ENCODE measurements around the gene TSSK3. TPM values are rescaled to one million over a fixed set of nuclear protein-coding genes. Genes with fewer than 3 reads are reported as not detected.

Gene TSSK3, protein sequence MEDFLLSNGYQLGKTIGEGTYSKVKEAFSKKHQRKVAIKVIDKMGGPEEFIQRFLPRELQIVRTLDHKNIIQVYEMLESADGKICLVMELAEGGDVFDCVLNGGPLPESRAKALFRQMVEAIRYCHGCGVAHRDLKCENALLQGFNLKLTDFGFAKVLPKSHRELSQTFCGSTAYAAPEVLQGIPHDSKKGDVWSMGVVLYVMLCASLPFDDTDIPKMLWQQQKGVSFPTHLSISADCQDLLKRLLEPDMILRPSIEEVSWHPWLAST
- total RNA-seq: 0.61 and 1.6 TPM in 2 replicates

GRCh38 chr1:32362474-32363313, at the start of gene TSSK3, which contains the start of gene FAM229A:
Gene TSSK3 (plus strand): TSS chr1:32362539. CDS start chr1:32362702, 163 bp downstream.
Gene FAM229A (minus strand): TSS chr1:32362485. CDS start chr1:32362091, 394 bp downstream.

DNA sequence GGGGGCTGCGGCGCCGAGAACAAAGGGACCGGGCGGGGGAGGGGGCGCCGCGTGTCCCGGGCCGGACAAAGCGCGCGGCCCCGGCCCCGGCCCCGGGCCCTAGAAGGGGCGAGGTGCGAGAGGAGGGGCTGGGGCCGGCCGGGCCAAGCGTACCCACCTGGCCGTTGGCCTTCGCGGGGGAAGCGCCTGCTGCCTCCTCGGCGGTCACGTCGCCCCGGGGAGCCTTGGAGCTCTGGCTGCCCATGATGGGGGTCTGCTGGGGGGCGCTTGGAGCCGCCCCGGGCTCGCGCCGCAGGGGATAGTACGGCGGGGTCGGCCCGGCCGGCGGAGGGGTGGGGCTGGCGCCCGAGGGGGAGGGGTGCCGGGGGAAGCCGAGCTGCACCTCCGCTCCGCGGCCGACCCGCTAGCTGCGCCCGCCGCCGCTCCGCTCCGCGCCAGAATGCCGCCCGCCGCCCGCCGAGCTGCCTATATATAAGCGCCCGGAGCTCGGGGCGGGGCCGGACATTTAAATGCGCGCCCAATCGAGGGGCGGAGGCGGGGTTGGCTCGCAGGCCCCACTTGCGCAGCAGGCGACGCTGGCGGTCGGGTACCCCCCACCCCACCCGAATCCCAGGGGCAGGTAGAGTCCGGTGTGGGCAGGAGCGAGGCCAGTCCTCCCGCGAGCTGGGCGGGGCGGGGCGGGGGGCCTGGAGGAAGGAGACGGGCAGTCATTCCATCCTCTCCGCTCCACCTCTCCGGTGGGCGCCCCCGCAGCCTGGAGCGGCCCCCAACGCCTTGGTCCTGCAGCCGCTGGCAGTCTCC, 26.3 kb upstream of the TSSK3 start, which contains the start of gene MARCKSL1:
MARCKSL1 (minus strand) TSS at position 444 of the 801 bp plus-strand sequence; CDS start at position 244, 200 bp downstream.

DNA sequence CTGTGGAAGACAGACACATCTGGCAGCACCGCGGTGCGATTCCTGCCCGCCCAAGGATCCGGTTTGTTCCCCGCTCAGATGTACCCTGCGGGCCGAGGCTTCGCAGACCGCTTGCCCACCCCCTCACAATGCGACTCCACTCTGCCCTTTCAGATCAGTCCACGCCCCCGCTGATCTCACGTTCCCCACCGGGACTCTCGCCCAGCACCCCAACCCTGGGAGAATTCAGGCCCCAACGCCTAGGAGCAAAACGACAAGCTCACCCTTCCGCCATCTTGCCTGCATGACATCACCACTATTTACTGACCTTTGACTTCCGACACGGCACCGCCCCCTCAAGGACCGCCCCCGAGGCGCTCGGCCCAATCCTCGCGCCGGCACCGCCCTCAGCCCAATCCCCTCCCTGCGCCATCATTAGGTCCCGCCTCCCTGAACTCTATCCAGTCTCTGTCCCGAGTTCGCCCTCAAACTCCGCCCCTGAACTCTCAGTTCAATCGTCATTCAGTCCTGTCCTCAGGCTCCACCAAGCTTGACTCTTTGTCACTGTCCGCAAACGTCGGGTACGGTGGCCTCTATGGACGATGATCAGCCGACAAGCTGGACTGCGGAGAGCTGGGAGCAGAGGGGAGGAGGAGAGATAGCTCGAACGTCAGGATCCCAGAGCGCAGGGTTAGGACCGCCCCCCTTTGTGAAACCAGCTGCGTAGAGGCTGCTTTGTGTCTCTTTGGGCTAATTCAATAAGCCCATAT, 32.0 kb downstream of the TSSK3 start, which contains the start of gene BSDC1:
BSDC1 (minus strand) TSS at position 301 of the 749 bp plus-strand sequence; CDS start at position 274, 27 bp downstream.

Other genes starting within 250 kb of the TSSK3 start
- gene TXLNA, start 182.9 kb upstream of the TSSK3 start, total RNA-seq: 151 and 160 TPM in 2 replicates
- 10.1 and 11.8 TPM in 2 replicates for gene CCDC28B, start 161.9 kb upstream of the TSSK3 start, total RNA-seq
- gene IQCC, start 156.9 kb upstream of the TSSK3 start, total RNA-seq: 0.97 and 1.1 TPM in 2 replicates
- not detected in 2 replicates for gene DCDC2B, start 153.4 kb upstream of the TSSK3 start, total RNA-seq
- 18.8 and 23.9 TPM in 2 replicates for gene TMEM234, start 140.2 kb upstream of the TSSK3 start, total RNA-seq
- 228 and 249 TPM in 2 replicates for gene EIF3I, start 140.1 kb upstream of the TSSK3 start, total RNA-seq
- gene FAM167B, start 115.3 kb upstream of the TSSK3 start, total RNA-seq: 2.4 and 2.7 TPM in 2 replicates
- gene LCK, start 111.3 kb upstream of the TSSK3 start, total RNA-seq: not detected in 2 replicates
- 66.5 and 73.0 TPM in 2 replicates for gene HDAC1, start 70.5 kb upstream of the TSSK3 start, total RNA-seq
- 2.2 and 4.5 TPM in 2 replicates for gene MARCKSL1, start 26.3 kb upstream of the TSSK3 start, total RNA-seq
- gene FAM229A, start 54 bp upstream of the TSSK3 start, total RNA-seq: 1.2 and 2.4 TPM in 2 replicates
- gene BSDC1, start 31.9 kb downstream of the TSSK3 start, total RNA-seq: 70.4 and 79.3 TPM in 2 replicates
- gene ZBTB8B, start 102.5 kb downstream of the TSSK3 start, total RNA-seq: not detected in 2 replicates
- gene ZBTB8A, start 176.9 kb downstream of the TSSK3 start, total RNA-seq: 7.7 and 8.6 TPM in 2 replicates